ENCODE results near the gene UNC13C.
"Not testable (repeated sequence)": the region's sequence is repeated elsewhere in the genome, so short reads cannot be mapped to it uniquely, and the experiment has no call there.

UNC13C gene

DNA sequence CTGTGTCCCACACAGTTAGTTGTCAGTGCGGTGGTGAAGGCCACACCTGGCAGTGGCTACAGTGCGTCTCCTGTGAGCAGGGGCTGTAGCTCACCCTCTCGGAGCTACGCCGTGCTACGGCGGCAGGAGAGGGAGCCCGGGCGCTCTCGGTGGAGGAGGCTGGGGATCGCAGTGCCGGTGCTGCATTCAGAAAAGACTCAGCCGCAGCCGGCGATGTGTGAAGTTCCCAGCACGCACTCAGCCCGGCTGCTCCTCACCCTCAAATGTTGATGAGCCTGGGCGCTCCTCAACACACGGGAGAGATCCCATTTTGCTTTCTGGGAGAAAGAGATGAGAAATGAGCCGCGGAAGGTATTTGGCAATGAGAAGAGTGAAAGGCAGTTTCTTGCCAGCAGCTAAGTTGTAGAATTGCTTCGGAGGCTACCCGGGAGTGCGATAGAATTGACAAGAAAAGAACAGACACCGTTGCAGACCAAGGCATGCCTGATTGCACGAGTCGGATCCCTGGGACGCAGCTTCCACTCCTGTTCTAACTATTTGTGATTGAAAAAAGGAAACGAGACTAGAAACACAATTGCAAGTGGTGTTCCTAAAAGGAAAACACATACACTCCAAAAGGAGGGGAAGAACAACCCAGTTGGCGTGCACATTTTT lies at the start of gene UNC13C:
TSS of gene UNC13C (plus strand) at position 189 of the 654 bp plus-strand sequence. CDS start 34,463 bp downstream, outside the sequence.
- no peak for FAIRE-seq

DNA sequence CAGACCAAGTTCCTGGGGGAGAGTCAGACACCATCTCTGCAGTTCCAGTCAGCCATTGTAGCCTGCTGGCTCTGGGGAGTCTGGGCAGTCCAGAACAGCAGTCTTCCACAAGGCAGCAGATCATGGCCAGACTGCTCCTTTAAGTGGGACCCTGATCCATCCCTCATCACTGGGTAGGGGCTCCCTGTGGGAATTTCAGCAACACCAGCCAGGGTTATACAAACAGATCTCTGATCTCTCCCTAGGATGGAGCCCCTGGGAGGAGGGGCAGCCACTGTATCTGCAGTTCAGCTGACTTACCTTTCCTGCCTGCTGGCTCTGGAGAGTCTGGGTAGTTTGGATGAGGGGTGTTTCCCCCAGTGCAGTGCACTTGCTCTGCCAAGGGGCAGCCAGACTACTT lies 42.1 kb upstream of the UNC13C start:
- FAIRE-seq, result no peak

DNA sequence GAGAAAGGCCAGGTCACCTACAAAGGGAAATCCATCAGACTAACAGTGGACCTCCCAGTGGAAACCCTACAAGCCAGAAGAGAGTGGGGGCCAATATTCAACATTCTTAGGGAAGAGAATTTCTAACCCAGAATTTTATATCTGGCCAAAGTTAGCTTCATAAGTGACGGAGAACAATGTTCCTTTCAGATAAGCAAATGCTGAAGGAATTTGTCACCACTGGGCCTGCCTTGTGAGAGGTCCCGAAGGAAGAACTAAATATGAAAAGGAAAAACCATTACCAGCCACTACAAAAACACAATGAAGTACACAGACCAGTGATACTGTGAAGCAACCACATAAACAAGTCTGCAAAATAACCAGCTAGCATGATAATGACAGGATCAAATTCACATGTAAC lies 40.6 kb upstream of the UNC13C start:
- FAIRE-seq, result not testable (repeated sequence)

DNA sequence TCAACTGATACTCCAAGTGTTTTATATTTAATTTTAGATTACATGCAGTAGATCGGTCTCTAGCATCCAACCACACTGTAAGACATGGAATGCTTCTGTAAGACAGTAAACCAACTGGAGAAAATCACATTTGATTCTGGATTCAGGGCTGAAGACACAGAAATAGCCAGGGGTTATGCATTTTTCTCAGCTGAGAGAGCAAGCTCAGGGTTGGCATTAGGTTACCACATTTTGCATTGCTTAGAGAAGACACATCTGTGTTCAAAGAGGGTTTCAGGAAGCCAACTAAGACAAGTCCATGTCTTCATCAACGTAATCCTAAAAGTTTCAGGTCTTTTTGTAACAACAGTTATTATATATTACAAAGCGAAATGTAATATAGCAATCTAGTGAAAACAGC lies 27.7 kb upstream of the UNC13C start:
- FAIRE-seq, result no peak

DNA sequence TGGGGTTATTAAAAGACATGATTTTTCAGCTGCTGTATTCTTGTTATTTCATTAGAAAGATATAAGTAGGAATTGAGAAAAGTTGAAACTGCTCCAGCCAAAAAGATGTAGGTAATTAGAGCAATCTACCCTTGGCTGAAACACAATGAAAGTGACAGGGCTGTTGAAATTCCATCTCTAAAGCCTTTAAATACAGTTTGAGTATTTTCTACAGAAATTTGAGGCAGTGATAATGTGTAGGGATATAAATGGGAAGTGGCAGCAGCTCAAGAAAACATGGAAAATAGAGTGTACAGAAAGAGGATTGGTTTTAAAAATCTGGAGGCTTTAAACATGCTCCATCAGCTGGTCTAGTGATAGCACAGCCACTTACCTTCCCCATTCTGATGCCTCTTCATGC lies 22.8 kb upstream of the UNC13C start:
- no peak for FAIRE-seq

DNA sequence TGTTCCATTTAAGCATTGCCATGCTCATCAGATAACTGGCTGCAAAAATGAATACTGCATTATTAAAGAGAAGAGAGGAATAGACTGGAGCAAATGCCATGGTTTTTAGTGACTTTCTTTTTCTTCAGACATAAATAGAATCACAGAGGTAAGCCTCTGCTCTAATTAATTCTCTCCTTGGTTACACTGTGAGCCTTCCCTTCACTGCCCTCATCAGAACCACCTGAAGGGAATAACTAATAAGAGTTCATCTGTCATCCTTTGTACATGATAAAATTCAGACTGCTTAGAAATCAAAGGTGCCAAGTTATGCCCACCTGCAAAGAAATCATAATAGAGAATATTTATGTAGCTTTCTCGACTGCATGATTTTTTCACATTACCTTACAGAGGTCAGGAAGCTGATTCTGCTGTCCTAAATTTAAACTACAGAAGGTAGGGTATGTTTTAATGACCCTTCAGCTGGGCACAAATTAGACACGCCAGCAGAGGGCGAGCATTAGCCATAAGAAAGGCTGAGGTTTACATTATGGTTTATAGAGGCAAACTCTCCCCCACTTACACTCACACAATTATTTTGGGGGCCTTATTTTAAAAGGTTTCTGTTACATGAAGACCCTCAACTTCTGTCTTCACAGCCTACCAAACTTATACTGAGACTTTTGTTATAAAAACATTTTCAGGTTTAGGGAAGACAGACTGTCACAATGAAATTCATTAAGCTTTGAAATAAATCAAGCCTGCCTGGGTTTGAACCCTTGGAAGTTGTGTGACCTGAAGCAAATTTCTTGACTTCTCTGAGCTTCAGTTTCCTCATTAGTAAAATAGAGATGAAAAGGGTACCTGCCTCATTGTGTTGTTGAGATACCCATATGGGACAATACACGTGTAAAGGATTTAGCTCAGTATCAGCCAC lies 15.3 kb upstream of the UNC13C start:
- FAIRE-seq, result no peak

DNA sequence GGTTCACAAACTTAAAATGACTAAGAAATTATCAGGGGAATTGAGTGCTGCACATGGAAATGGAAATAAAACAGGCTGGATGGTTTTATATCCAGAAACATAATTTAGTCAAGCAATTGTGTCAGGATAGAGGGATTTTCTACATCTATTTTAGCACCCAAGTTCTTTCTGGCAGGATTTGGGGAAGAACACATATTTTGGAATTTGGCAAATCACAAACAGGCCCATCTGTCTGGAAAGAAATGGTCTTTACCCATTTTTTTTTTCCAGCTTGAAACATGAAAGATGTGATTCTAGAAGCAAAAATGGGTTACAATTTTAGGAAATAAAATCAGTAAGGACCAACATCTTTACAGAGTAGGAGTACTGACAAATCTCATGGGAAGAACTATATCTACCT lies 14.4 kb upstream of the UNC13C start:
- FAIRE-seq, result no peak

DNA sequence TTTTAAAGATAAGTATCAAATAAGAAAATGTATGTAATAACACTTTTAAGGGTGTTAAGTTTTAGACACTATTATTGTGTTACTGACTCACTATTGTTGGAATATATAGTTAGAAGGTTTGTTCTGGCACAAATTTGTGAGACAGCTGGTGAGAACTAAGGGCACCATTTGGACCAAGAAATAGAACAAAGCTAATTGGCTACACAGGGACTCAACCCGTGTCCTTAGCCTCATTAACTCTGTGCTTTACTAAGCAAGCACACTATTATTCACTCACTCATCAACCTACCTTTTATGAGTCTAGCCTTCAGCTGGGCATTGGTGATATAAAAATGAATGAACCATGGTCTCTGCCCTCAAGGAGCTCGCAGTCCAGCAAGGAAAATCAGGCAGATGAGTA lies 4.1 kb upstream of the UNC13C start:
- no peak for FAIRE-seq

DNA sequence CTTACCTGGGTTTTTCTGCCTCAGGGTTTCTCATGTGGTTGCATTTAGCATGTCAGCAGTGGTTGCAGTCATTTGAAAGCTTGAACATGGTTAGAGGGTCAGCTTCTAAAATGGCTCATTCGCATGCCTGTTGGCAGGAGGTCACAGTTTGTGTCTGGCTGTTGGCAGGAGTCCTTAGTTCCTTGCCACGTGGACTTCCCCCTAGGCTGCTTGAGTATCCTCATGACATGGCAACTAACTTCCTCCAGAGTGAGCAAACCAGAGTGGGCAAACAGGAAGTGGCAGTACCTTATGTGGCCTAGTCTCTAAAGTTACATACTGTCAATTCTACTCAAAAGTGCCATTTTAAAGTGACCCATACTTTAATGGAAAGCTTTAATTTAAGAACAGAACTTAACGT lies 3.4 kb upstream of the UNC13C start:
- FAIRE-seq, result no peak

DNA sequence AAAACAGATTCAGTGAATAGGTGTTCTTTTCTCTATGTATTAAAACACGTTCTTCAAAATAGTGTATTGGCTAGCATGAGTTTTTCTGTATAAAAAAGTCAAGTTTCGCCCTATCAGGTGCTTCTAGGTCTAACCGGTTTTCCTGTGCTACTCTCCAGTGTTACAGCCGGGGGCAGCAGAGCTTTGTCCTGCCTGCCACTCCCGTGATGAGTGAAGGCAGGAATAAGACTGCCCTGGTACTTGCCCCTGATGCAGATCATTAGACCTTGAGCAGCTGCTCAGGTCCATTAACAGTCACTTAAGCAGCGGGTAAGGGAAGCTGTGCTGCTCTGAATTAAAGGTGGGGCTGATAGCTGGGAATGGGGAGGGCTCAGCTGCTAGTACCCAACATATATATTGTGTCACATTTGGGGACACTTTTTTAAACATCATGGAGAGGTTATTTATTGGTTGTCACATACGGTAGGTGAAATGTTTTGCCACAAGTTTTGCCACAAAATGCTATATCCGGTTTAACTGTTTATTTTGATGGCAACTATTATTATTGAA lies 1.3 kb upstream of the UNC13C start:
- FAIRE-seq, result no peak

DNA sequence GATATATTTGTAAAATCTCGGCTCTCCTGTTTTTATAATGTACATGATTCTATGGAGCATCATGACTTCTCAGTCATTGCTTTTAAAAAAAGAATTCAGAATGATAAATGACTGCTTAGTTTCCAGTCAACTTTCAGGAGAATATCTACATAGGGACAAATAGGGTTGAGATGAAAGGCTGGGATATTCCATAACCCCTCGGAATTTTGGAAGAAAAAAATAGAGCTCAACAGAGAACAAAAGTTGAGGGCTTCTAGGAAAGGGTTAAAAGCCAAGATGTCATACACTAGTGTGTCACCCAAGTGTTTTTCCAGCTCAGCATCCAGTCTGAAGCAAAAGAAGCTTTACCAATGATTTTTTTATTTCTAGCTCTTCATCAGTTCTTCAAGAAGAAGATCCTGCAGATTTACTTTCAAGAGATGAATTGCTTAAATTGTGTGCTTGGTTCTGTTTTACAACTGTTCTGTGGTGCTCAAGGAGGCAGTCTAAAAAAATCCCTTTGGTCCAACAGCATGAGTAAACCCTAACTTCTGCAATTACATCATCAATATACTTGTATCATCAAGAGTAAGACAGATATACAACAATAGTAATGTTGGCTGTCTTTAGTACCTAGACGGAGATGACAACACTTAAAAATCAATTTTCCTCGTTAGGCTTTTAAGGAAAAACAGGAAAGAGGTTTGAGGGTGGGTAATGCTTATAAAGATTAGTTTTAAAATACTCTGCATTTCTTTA lies 979 bp downstream of the UNC13C start:
- no peak for FAIRE-seq

DNA sequence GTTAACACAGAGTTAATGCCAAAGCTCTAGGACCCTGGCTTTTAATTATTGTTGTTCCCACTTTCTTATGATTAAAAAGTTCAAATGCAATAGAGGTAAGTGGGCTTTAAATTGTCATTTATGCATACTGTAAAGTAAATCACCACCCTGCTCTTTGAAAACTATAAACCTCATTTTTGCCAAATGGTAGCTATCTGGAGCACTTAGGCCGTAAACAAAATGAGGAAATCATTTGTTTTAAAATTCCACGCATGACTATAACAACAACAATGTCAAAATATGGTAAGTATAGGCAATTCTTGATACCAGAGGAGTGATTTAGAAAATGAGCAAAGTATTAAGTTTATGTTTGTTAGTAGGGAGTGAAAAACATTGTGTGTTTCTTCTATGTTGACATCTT lies 1.8 kb downstream of the UNC13C start:
- no peak for FAIRE-seq

DNA sequence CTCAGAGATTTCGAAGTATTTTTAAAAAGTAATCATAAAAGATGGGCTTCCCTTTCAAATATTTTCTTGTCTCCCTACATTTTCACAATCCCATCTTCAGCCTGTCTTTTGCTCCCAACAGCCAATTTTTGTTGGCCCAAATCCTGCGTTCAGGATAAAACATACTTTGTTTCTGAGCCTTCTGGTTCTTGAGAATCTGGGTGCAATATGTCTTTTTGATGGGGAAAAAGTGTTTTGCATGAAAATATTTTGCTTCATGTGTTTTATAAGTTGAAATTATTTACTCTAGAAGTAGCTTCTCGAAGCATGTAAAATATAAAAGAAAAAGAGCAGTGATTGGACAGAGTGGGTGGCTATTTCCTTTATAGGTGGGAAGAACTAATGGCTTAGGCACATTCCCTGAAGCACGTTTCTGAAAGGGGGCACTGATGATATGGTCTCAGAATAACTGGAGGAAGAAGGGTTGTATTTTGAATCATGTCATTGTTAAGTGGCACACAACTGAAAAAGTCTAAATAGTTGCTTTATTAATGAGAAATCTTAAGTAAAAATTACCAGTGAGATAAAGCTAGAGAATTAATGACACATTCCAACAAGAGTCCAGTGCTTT lies 3.9 kb downstream of the UNC13C start:
- FAIRE-seq, result no peak

DNA sequence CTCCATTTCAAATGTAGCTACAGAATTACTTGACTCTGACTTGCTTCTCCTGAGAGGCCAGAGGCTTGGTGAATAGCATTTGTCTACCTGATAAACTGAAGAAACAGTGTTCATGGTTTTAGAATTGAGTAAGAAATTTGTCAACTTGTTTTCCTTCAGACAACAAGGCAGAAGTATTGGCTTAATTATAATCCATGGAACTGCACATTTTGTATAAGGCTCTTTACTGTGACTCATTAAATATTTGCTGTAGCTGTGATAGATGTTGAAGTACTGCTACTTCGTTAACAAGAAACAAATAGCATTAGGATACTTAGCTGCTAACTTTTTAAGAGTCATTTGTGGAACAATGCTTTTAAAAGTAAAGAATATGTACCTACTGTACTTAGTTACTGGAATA lies 4.6 kb downstream of the UNC13C start:
- FAIRE-seq, result no peak

DNA sequence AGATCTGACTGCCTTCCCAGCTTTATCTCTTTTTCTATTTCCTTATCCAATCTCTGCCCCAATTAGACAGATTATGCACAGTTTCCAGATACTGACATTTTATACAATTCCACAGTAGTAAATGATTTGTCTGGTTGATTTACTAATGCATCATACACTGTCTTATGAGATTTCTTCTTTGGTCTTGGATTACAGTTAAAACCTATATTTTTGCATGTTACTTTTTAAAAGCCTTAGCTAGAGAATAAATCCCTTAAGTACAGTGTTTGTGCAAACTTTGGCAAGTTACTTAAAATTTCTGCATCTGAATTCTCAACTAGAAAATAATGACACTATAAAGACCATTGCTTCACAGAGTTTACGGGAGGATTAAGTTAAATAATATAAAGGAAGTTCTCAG lies 6.0 kb downstream of the UNC13C start:
- FAIRE-seq, result no peak

DNA sequence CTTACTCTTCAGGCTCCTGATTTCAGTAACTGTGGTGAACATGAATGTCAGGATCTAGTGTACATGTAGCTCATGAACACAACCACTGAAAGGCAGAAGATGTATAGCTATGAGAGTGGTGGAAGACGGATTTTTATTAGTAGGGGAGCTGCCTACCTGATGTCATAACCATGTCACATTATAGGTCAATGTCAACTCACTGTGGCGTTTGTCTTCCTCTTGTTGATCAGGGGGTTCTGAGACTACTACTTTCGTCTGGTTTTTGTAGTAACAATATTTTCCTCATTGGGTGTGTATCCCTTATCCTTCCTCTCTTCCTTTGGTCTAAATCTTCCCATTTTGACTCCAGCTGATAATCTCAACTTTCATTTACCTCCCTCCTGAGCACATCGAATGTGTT lies 7.3 kb downstream of the UNC13C start:
- no peak for FAIRE-seq

DNA sequence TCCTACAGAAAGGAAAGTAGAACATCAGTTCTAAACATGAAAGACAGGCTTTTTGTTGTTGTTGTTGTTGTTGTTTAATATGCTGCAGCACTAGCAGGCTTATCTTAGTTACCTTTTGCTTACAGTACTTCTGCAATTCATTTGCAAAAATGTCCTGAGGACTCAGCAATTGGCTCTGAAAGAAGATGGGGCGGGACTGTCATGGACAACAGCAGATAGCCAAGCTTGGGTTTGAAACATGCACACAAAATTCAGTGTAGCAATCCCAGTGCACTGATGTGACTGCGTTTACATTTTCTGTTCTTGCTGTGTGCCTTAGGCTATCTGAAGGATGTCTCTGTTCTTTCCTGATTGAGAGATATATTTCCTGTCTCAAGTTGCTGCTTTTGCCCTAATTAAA lies 9.2 kb downstream of the UNC13C start:
- FAIRE-seq, result no peak

DNA sequence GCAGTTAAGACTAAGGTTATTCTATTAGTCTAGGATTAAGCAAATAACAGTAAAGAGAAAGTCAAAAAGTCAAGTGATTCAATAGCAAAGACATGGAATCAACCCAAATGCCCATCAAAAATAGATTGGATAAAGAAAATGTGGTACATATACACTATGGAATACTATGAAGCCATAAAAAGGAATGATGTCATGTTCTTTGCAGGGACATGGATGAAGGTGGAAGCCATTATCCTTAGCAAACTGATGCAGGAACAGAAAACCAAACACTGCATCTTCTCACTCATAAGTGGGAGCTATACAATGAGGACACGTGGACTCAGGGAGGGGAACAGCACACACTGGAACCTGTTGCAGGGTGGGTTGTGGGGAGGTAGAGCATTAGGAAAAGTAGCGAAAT lies 29.0 kb downstream of the UNC13C start:
- FAIRE-seq, result no peak

DNA sequence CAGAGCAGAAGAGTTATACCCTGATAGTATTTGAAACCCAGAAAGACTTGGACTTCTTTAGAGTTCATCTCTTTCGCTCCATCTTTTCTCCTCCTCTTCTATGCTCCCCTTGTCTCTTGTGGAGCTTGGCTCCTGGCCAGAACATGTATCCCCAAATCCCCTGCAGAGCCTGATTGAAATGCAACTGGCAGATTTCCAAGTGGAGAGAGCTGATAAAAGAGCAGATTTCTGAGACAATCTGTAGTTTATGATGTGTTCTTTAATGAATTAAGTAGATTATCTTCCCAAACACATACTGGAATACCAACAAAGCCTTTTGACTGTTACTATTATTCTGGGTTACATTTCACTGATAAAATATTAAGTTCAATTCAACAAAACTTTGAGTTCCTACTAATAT lies 33.4 kb downstream of the UNC13C start:
- FAIRE-seq, result no peak

DNA sequence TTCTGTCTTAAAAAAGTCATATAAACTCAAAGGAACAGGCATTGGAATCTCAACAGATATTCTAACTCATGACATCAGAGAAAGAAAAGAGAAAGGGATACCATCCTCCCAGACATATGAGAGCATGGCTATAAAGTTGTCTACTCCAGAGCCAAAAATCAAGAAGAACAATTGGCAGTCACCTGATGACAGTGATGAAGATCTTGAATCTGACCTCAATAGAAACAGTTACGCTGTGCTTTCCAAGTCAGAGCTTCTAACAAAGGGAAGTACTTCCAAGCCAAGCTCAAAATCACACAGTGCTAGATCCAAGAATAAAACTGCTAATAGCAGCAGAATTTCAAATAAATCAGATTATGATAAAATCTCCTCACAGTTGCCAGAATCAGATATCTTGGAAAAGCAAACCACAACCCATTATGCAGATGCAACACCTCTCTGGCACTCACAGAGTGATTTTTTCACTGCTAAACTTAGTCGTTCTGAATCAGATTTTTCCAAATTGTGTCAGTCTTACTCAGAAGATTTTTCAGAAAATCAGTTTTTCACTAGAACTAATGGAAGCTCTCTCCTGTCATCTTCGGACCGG lies 35.9 kb downstream of the UNC13C start:
- FAIRE-seq, result no peak

DNA sequence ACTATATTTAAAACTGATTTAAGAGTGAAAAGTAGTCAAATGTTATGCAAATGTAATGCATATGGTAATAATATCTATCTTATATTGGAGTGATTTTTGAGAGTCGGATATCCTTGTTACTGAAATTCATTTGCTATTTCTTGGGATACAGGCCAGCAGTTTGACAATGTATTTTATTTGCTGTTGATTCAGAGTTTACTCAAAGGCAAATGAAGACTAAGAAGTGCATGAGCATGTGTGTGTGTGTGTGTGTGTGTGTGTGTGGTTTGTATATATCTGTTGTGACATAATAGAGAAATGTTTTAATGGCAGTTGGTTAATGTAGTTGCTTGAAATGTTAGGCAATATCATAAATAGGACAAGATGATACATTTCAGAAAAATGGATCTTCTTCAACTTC lies 39.0 kb downstream of the UNC13C start:
- no peak for FAIRE-seq

DNA sequence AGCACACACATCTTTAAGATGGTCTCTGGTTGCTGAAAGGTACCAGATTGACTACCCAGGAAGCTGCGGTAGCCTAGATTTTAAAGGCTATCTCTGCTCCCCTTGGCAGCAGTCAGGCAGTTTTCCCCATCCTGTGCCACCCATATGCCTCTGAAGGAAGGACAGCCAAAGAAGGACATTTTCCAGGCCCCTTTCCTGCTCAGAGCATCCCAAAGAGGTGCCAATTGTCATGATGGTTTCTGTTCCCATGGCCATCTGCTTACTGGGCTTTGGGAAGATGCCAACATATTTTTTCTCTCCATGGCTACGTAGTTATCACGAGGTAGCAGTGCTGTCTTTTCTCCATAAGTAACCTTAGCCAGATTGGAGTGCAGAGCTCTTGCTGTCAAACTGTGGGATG lies 39.7 kb downstream of the UNC13C start:
- FAIRE-seq, result no peak

DNA sequence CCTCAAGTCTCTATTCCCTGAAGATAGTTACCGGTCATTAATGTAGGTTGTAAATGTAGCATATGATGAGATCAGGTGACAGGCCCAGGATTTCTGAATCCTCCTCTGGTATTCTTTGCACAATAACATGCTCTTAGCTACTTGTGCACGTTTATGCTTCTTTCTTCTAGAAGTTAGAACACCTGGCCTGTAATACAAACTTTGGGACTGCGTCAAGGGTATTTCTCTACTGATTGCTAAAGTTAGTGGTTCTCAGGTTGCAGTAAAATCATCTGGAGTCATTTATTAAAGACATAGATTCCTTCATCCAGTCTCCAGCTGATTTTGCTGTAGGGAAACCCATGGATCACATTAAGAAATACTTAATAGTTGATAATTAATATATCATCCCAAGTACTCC lies 48.0 kb downstream of the UNC13C start:
- FAIRE-seq, result no peak

Measured in endometrium (tissue), 2 donors.